ENCODE data around the gene ABR.

DNA sequence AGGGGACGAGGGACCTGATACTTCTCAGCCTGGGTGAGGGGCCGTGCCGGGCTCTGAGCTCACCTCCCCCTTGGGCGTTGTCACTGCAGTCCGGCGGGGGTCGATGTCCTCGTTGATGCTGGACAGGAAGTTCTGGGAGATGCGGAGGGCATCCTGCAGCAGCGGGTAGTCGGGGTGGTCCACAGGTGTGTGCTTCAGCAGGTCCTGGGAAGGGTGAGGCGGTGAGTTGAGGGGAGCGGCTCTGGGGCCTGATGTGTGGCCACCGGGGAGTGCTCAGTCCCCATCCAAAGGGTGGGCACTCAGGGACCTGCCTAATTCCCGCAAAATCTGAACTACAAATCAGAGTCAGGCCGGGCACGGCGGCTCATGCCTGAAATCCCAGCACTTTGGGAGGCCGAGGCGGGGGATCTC, 107.2 kb downstream of the ABR start:
- TF ChIP-seq POLR2AphosphoS5 (IDR thresholded peaks at IDR 0.05; ENCODE audit: low read depth, low read length) (no peak), TAF1 (IDR thresholded peaks at IDR 0.05; ENCODE audit: low read depth, low read length) (no peak), TAF7 (optimal IDR thresholded peaks at IDR 0.05; ENCODE audit: borderline replicate concordance, low read depth, low read length) (no peak), RAD21 (IDR thresholded peaks at IDR 0.05 in 1 of 2, conservative IDR thresholded peaks at IDR 0.05 in 1 of 2; ENCODE audit: low read depth in 2 of 2, low read length in 2 of 2) (no peak), JUN (IDR thresholded peaks at IDR 0.05; ENCODE audit: low read depth, low read length) (no peak), ASH2L (IDR thresholded peaks at IDR 0.05; ENCODE audit: low read length) (no peak), EP300 (IDR thresholded peaks at IDR 0.05; ENCODE audit: borderline replicate concordance in 1 of 2, low read depth in 2 of 2, low read length in 2 of 2) (no peak), POLR2A (IDR thresholded peaks at IDR 0.05; ENCODE audit: control extremely low read depth in 1 of 2, low read depth in 2 of 2, low read length in 2 of 2) (no peak), SIN3A (conservative IDR thresholded peaks at IDR 0.05 in 1 of 2, IDR thresholded peaks at IDR 0.05 in 1 of 2; ENCODE audit: low read depth in 1 of 2, low read length in 2 of 2) (no peak), HDAC2 (IDR thresholded peaks at IDR 0.05; ENCODE audit: borderline replicate concordance in 1 of 2, low read depth in 2 of 2, low read length in 2 of 2) (no peak), SRF (IDR thresholded peaks at IDR 0.05; ENCODE audit: low read depth, low read length) (no peak), CREB1 (IDR thresholded peaks at IDR 0.05) (no peak)
- TF ChIP-seq, protein P1, sequence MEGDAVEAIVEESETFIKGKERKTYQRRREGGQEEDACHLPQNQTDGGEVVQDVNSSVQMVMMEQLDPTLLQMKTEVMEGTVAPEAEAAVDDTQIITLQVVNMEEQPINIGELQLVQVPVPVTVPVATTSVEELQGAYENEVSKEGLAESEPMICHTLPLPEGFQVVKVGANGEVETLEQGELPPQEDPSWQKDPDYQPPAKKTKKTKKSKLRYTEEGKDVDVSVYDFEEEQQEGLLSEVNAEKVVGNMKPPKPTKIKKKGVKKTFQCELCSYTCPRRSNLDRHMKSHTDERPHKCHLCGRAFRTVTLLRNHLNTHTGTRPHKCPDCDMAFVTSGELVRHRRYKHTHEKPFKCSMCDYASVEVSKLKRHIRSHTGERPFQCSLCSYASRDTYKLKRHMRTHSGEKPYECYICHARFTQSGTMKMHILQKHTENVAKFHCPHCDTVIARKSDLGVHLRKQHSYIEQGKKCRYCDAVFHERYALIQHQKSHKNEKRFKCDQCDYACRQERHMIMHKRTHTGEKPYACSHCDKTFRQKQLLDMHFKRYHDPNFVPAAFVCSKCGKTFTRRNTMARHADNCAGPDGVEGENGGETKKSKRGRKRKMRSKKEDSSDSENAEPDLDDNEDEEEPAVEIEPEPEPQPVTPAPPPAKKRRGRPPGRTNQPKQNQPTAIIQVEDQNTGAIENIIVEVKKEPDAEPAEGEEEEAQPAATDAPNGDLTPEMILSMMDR (IDR thresholded peaks at IDR 0.05; ENCODE audit: control extremely low read depth in 1 of 3, insufficient read depth in 1 of 3, low read depth in 1 of 3, low read length in 3 of 3), result no peak
